HepG2 (cell line): ENCODE data around the gene DNAJB2. TPM values are rescaled to one million over a fixed set of nuclear protein-coding genes. Genes with fewer than 3 reads are reported as not detected.

Experiments used
- CCAR2 ChIP-seq: fragments of 200-400 bp; formaldehyde crosslinking; optimal IDR thresholded peaks from 2 replicates; pipeline ENCODE3; 2018; ENCODE audit warnings: low read depth, mild to moderate bottlenecking, low read length, moderate library complexity
- GMEB1 ChIP-seq: sonication (generic); formaldehyde crosslinking; IDR thresholded peaks from 2 replicates; pipeline ENCODE4 v1.5.1; 2020; ENCODE audit warnings: missing genetic modification reagents, mild to moderate bottlenecking, borderline replicate concordance
- HMG20A ChIP-seq: IDR thresholded peaks from 2 replicates; pipeline ENCODE4 v1.6.1; 2016; ENCODE audit warnings: borderline replicate concordance
- HOXA9 ChIP-seq: sonication (generic); formaldehyde crosslinking; IDR thresholded peaks from 2 replicates; pipeline ENCODE4 v1.8.1; 2022; ENCODE audit warnings: missing genetic modification reagents, mild to moderate bottlenecking, moderate library complexity, borderline replicate concordance
- IKZF5 ChIP-seq: IDR thresholded peaks from 2 replicates; pipeline ENCODE4 v1.6.1; 2018; ENCODE audit warnings: missing genetic modification reagents, mild to moderate bottlenecking, missing compliant biosample characterization
- ISL2 ChIP-seq: sonication (generic); formaldehyde crosslinking; IDR thresholded peaks from 2 replicates; pipeline ENCODE4 v1.5.0; 2020; ENCODE audit warnings: missing genetic modification reagents
- NR2F1 ChIP-seq, 2 experiments: fragments of 450-650 bp in 1 of 2; formaldehyde crosslinking in 1 of 2; IDR thresholded peaks; 2 replicates each; pipeline versions ENCODE4 v1.5.0 to v1.6.1; 2016 to 2020; ENCODE audit warnings: mild to moderate bottlenecking in 1 of 2, missing compliant biosample characterization in 1 of 2, missing genetic modification reagents in 1 of 2, moderate library complexity in 1 of 2
- NR2F6 ChIP-seq, 2 experiments: IDR thresholded peaks; 2 replicates each; pipeline ENCODE4 v1.6.1; 2016; ENCODE audit warnings: antibody characterized with exemption in 1 of 2, mild to moderate bottlenecking in 1 of 2
- PRDM10 ChIP-seq: sonication (generic); formaldehyde crosslinking; IDR thresholded peaks from 2 replicates; pipeline ENCODE4 v1.4.0; 2020; ENCODE audit warnings: low read depth, missing genetic modification reagents
- RBAK ChIP-seq: sonication (generic); formaldehyde crosslinking; IDR thresholded peaks from 2 replicates; pipeline ENCODE4 v1.5.1; 2020; ENCODE audit warnings: mild to moderate bottlenecking, missing genetic modification reagents
- RFX5 ChIP-seq: IDR thresholded peaks from 2 replicates; pipeline ENCODE4 v1.6.1; 2011; ENCODE audit warnings: low read depth, low read length, improper control_type of control experiment
- SOX5 ChIP-seq: IDR thresholded peaks from 2 replicates; pipeline ENCODE4 v1.6.1; 2016; ENCODE audit warnings: borderline replicate concordance
- SSRP1 ChIP-seq: IDR thresholded peaks from 2 replicates; pipeline ENCODE4 v1.6.1; 2016; ENCODE audit warnings: control low read depth
- ZBTB33 ChIP-seq: sonication (generic); formaldehyde crosslinking; IDR thresholded peaks from 2 replicates; pipeline ENCODE4 v1.4.0; 2020; ENCODE audit warnings: missing genetic modification reagents
- ZFP36 ChIP-seq: fragments of 150-350 bp; IDR thresholded peaks from 2 replicates; pipeline ENCODE4 v1.6.1; 2018; ENCODE audit warnings: borderline replicate concordance, low read length, low read depth; ENCODE audit not compliant: partially characterized antibody
- ZKSCAN1 ChIP-seq: fragments of 150-350 bp; IDR thresholded peaks from 2 replicates; pipeline ENCODE4 v1.6.1; 2014; ENCODE audit warnings: low read length
- ZNF224 ChIP-seq: sonication (generic); formaldehyde crosslinking; IDR thresholded peaks from 2 replicates; pipeline ENCODE4 v1.5.0; 2020; ENCODE audit warnings: mild to moderate bottlenecking, missing genetic modification reagents
- polyA plus RNA-seq, 8 experiments: library from polyadenylated mRNA; depleted of rRNA in 3 of 8; stranded (reverse) in 7 of 8; unstranded in 1 of 8; fragments of >200 nt; fragmentation: Illumina TruSeq in 4 of 8; extraction: Trizol in 4 of 8; gene quantifications; 2 replicates each; pipeline versions ENCODE4 v1.2.1 to v1.2.3, GENCODE V29; 2011 to 2016; ENCODE audit warnings: low read depth in 4 of 8, missing spikeins in 1 of 8, mixed read lengths in 1 of 8; ENCODE audit not compliant: insufficient read depth in 1 of 8
- total RNA-seq, 5 experiments: library from RNA; depleted of rRNA; stranded (reverse); fragments of >200 nt; fragmentation: Illumina TruSeq; extraction: Trizol; gene quantifications; 2 replicates each; pipeline ENCODE4 v1.2.3, GENCODE V29; 2016; ENCODE audit warnings: low read depth in 1 of 5
- TF ChIP-seq, protein P1 (sequence below): sonication (generic); formaldehyde crosslinking; IDR thresholded peaks from 2 replicates; pipeline ENCODE4 v1.5.0; 2020; ENCODE audit warnings: mild to moderate bottlenecking, missing genetic modification reagents, moderate library complexity

Gene DNAJB2
- total and polyA plus RNA-seq, 2 of the 13 experiments (the other 11 are each of a cell fraction or from before 2014, with no cell fraction given) = 21.3 to 31.1 TPM

- TF ChIP-seq, protein P1, sequence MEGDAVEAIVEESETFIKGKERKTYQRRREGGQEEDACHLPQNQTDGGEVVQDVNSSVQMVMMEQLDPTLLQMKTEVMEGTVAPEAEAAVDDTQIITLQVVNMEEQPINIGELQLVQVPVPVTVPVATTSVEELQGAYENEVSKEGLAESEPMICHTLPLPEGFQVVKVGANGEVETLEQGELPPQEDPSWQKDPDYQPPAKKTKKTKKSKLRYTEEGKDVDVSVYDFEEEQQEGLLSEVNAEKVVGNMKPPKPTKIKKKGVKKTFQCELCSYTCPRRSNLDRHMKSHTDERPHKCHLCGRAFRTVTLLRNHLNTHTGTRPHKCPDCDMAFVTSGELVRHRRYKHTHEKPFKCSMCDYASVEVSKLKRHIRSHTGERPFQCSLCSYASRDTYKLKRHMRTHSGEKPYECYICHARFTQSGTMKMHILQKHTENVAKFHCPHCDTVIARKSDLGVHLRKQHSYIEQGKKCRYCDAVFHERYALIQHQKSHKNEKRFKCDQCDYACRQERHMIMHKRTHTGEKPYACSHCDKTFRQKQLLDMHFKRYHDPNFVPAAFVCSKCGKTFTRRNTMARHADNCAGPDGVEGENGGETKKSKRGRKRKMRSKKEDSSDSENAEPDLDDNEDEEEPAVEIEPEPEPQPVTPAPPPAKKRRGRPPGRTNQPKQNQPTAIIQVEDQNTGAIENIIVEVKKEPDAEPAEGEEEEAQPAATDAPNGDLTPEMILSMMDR (CRISPR knock-in tag) = peak; percentile 98
- TF ChIP-seq RFX5 (no peak), SOX5 (CRISPR knock-in tag) (no peak), ISL2 (CRISPR knock-in tag) (no peak), ZNF224 (CRISPR knock-in tag) (no peak), PRDM10 (CRISPR knock-in tag) (no peak), ZFP36 (no peak), RBAK (CRISPR knock-in tag) (no peak), SSRP1 (CRISPR knock-in tag) (no peak), NR2F1 (CRISPR knock-in tag; IDR thresholded peaks at IDR 0.05) (no peak), CCAR2 (no peak), IKZF5 (CRISPR knock-in tag) (peak; percentile 70; the same call in 1 of the 2 replicates), NR2F6 (IDR thresholded peaks at IDR 0.05) (no peak), NR2F6 (CRISPR knock-in tag; IDR thresholded peaks at IDR 0.05) (peak; percentile 13; the same call in 1 of the 2 replicates), ZKSCAN1 (no peak), ZBTB33 (CRISPR knock-in tag) (no peak), GMEB1 (no peak), HMG20A (CRISPR knock-in tag) (no peak), HOXA9 (no peak)
Observed at GRCh38 chr2:219277703-219278654, 1.2 kb upstream of the DNAJB2 start (continued).
